Left ventricle myocardium superior (tissue), 1 donor: ENCODE measurements around the gene SLC6A20. TPM values are rescaled to one million over a fixed set of nuclear protein-coding genes. Genes with fewer than 3 reads are reported as not detected.

ENCODE experiments used
- ATAC-seq: fragments of 200-7000 bp; cut with Tn5 transposase; one replicate; pipeline ENCODE4 v1.9.1; 2020; ENCODE audit warnings: mild to moderate bottlenecking, moderate library complexity
- DNase-seq: peaks from one replicate; pipeline ENCODE4 v3.0.0-alpha.2; 2020
- intact Hi-C: fragments of 100-400 bp; cut with micrococcal nuclease; formaldehyde crosslinking; loops from one replicate; pipeline ENCODE4 v1.11.0; 2022
- long read RNA-seq: library from polyadenylated mRNA; unstranded; transcript quantifications from one replicate; pipeline ENCODE4 v2.0.0, GENCODE V29; 2021
- total RNA-seq: library from RNA; stranded (reverse); fragmentation: NEBNext Ultra II Directional; extraction: Animal tissue kit (Norgen Biotek cat#: 25700); gene quantifications from one replicate; pipeline ENCODE4 v1.2.1, GENCODE V29; 2021
- donor health status: DM: no; HTN: yes; CAD: no; lungs with severe emphysema.

The SLC6A20 gene
- total RNA-seq, result not detected
- long read RNA-seq, result 0 reads

- DNase-seq (no peak), ATAC-seq (peak; percentile 28)
- intact Hi-C loops, result no loop called here
Measured at GRCh38 chr3:45795882-45796765, at the start of gene SLC6A20. SLC6A20 (minus strand) TSS chr3:45796536; CDS start chr3:45796419, 117 bp downstream.

- ATAC-seq, result no peak
- intact Hi-C loops, result no loop called here
- DNase-seq, result no peak
Measured at GRCh38 chr3:45844616-45845015, 48.3 kb upstream of the SLC6A20 start.

GRCh38 chr3:45842851-45843625, 46.7 kb upstream of the SLC6A20 start:
- no peak for ATAC-seq
- no peak for DNase-seq
- intact Hi-C loops, result no loop called here

- ATAC-seq, result peak; percentile 99
- intact Hi-C loops, result no loop called here
- peak; percentile 90 for DNase-seq
Measured at GRCh38 chr3:45841757-45842491, 45.6 kb upstream of the SLC6A20 start, which contains the start of gene LZTFL1. LZTFL1 (minus strand) TSS chr3:45842119; CDS start chr3:45841991, 128 bp downstream.

DNA sequence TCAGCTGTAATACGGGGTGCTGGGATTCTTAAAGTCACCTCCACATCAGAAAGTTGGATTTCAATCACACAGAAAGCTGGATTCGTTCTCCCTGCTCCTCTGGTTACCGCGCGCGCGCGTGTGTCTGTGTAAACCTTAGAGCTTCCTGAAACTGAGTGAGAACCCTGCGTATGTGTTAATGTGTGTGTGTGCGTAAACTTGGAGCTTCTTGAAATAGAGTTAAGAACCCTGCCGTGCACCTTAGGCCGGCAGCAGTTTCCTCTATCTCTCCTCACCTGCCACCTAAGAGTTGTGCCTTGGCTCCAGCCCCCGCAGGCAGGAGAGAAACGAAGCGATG, 45.1 kb upstream of the SLC6A20 start:
- peak; percentile 35 for DNase-seq
- intact Hi-C loops, result no loop called here
- peak; percentile 32 for ATAC-seq

GRCh38 chr3:45838466-45838865, 42.1 kb upstream of the SLC6A20 start:
- no peak for DNase-seq
- intact Hi-C loops, result no loop called here
- no peak for ATAC-seq

GRCh38 chr3:45832699-45833098, 36.4 kb upstream of the SLC6A20 start:
- peak; percentile 36 for ATAC-seq
- no peak for DNase-seq
- intact Hi-C loops, result loop anchor here (5.0 kb wide), 1 partner anchor 70 kb away; no protein-coding TSS in a partner anchor

- DNase-seq (no peak), ATAC-seq (no peak)
- intact Hi-C loops, result loop anchor here (5.0 kb wide), 1 partner anchor 68 kb away; no protein-coding TSS in a partner anchor
Measured at GRCh38 chr3:45830121-45830520, 33.8 kb upstream of the SLC6A20 start.

DNA sequence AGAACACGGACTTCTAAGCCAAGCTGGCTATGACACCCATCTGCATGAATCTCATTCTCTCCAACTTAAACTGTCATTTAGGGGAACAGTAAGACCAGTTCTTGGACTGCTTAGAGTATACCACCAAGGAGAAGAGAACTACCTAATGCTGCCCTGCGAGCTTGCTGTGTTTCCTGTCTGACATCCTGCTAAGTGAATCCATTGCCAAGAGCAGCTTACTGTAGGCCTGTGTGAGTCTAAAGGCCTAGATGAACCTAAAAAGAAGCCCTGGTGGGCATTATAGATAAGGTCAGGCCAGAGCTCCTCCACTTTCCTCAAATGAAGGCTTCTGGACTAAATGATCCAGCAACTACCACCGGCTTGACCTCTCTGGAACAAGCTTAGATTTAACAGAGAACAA, 30.6 kb upstream of the SLC6A20 start:
- intact Hi-C loops, result no loop called here

GRCh38 chr3:45826321-45826720, 30.0 kb upstream of the SLC6A20 start:
- intact Hi-C loops, result no loop called here
- DNase-seq, result no peak
- no peak for ATAC-seq

More for the DNA sequence above, 30.6 kb upstream of the SLC6A20 start:
- DNase-seq (no peak), ATAC-seq (no peak)

DNA sequence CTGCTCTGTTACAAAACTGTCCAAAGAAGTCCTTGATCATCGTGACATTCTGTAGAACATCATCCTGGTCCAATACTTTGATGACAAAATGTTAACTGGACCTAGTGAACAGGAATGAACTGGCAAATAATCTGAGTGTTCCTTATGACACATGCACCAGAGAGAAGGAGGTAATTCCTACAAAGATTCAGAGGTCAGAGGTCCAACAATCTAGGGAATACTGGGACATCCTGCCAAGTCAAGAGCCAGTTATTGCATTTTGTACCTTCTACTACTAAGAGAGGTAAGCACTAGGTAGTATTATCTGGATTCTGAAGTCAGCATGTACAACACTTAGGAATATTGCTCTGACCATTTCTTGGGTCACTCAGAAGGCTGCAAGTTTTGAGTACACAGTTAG, 24.8 kb upstream of the SLC6A20 start:
- ATAC-seq (no peak), DNase-seq (no peak)
- intact Hi-C loops, result no loop called here

GRCh38 chr3:45819543-45819942, 23.2 kb upstream of the SLC6A20 start:
- intact Hi-C loops, result no loop called here
- no peak for DNase-seq
- ATAC-seq, result no peak

DNA sequence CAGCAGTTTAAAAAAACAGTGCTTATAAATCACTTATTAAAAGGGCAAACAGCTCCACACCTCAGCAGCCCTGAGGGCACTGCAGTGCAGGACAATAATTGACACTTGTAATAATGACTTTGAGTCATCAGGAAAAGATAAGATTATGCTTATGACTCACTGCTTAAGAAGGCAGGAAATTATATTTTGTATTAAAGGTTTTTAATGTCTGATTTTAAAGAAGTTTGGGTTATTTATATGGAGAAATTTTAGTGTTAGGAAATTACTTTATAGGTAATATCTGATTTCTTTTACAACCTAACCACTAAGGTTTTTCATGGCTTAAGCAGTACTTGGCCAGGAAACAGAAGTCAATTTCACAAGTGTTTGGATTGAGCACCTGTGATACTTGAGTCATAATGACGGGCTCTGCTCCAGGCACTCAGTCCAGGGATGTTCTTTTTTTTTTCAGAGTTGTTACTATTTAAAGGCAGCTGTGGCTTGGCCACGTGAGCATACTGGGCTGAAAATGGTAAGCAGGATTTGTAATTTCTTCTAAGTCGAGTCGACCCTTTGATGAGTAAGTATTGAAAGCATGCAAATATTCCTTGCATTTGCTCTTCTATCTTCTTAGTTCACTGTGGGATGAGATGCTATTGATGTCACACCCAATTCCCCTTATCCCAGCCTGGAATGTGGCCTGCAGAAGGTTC, 21.6 kb upstream of the SLC6A20 start:
- DNase-seq (peak; percentile 36), ATAC-seq (peak; percentile 84)
- intact Hi-C loops, result no loop called here

DNA sequence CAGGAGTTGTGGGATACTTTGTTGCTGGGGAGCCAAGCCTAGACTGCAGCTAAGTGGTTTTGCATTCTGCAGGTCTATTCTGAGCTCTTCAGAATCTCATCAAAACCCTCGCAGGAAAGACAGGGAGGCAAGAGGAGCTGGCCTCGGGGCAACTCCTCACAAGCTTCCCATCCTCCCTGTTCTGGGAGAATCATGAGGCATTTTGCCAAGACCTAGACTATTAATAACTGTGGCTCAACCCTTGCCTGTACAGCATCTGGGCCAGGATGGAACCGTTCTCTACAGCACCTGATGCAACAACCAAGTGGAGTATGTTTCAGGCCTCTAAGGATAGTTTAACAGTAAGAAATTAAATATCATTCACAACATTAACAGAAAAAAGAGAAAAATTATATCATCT, 20.2 kb upstream of the SLC6A20 start:
- DNase-seq (peak; percentile 46), ATAC-seq (peak; percentile 93)
- intact Hi-C loops, result no loop called here

GRCh38 chr3:45814322-45814721, 18.0 kb upstream of the SLC6A20 start:
- no peak for ATAC-seq
- no peak for DNase-seq
- intact Hi-C loops, result no loop called here

DNA sequence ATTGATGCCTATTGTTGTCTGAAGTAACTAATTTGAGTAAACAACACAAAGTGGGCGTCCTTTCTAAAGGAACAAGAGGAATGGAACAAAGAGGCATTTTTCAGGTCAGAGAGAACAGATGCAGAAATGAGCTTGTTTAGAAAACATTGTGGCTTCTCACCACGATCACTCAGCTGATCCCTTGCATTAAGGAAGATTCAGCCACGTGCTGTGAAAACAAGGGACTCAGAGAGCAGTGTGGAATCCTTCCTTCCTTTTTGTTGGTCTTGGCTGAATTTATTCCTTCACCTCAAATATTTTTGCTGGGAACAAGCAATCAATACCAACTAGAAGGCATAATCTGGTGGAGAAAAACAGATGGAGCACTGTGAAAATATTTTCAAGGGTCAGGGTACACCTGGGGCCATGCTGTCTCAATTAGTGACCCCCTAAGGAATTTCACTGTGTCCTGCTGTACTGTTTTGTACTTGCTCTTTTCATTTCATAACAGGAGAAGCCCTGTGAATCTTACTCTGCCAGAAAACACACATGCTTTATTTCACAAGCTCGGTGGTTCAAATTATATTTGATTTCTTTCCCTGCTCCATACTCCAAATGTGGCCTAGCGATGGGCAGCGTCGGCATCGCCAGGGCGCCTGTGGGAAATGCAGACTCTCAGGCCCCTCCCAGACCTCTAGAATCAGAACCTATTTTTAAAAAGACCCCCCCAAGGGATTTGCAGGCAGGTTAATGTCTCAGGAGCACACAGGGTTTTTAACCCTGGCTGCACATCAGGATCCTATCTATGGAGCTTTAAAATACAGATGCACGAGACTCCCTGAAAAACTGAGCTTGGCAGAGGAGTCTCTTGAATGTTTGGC, 11.6 kb upstream of the SLC6A20 start:
- DNase-seq, result no peak
- intact Hi-C loops, result no loop called here
- ATAC-seq, result peak; percentile 51

DNA sequence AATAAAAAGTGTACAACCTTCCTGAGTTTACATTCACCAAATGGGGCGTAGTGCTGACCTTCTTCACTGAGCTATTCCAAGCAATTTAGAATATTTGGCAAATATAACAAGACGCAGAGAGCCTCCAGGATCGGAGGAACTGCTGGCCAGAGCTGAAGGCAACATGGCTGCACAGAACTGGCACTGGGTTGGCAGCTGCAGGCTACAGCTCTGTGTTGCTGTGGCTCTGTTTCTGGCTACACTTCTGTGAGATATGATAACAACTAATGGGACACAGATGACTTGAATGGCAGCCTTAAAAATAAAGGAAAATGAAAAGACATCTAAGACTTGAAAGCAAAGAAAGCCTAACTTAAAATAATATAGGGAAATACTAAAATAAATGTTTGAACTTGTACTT, 10.8 kb upstream of the SLC6A20 start:
- intact Hi-C loops, result no loop called here
- DNase-seq (peak; percentile 48), ATAC-seq (peak; percentile 93)

- DNase-seq (no peak), ATAC-seq (no peak)
- intact Hi-C loops, result no loop called here
Measured at GRCh38 chr3:45806072-45806471, 9.7 kb upstream of the SLC6A20 start.
